H1 (cell line): Measurements from ENCODE around the gene TMEM106C. TPM values are rescaled to one million over a fixed set of nuclear protein-coding genes. Genes with fewer than 3 reads are reported as not detected.

Source experiments
- CTCF ChIA-PET: fragments of 300-600 bp; sonication (Branson Sonifier 250); formaldehyde crosslinking; loops from one replicate; lab custom pipeline; 2021; ENCODE audit not compliant: partially characterized antibody; lab: Charles Lee
- POLR2A ChIA-PET: fragments of 300-600 bp; sonication (Branson Sonifier 250); formaldehyde crosslinking; loops from one replicate; lab custom pipeline; 2021; ENCODE audit warnings: inconsistent platforms; ENCODE audit not compliant: partially characterized antibody; lab: Charles Lee
- DNase-seq, 2 experiments: peaks; one replicate each; pipeline versions ENCODE4 v3.0.0 to v3.0.0-alpha.2; 2010 to 2022; ENCODE audit warnings: low spot score in 2 of 2, low read depth in 1 of 2, mixed read lengths in 1 of 2
- FAIRE-seq: peaks from 2 replicates; lab custom pipeline; 2011; peaks lifted over from hg19 to GRCh38; lab: Jason Lieb, UNC
- H2AFZ ChIP-seq: 2 replicates; pipeline ENCODE4 v1.8.1; 2012; ENCODE audit warnings: low read length, inconsistent platforms
- H2AK5ac ChIP-seq: 2 replicates; pipeline ENCODE4 v1.6.1; 2013; ENCODE audit warnings: low read depth, low read length
- H2BK120ac ChIP-seq: replicated peaks from 2 replicates; pipeline ENCODE3; 2013; ENCODE audit warnings: low read depth, low read length, inconsistent platforms
- H2BK12ac ChIP-seq: 2 replicates; pipeline ENCODE4 v1.6.1; 2013; ENCODE audit warnings: low read depth, low read length
- H2BK15ac ChIP-seq: 2 replicates; pipeline ENCODE4 v1.6.1; 2013; ENCODE audit warnings: low read length
- H2BK20ac ChIP-seq: 2 replicates; pipeline ENCODE4 v1.6.1; 2013; ENCODE audit warnings: low read length
- H2BK5ac ChIP-seq: 2 replicates; pipeline ENCODE4 v1.6.1; 2013; ENCODE audit warnings: low read depth, low read length
- H3K14ac ChIP-seq: 2 replicates; pipeline ENCODE4 v1.6.1; 2013; ENCODE audit warnings: inconsistent platforms; ENCODE audit not compliant: insufficient read length
- H3K18ac ChIP-seq: 2 replicates; pipeline ENCODE4 v1.6.1; 2013; ENCODE audit warnings: low read length; ENCODE audit errors: extremely low read depth
- H3K23ac ChIP-seq: 2 replicates; pipeline ENCODE4 v1.6.1; 2013; ENCODE audit warnings: inconsistent platforms; ENCODE audit not compliant: insufficient read length
- H3K23me2 ChIP-seq: 2 replicates; pipeline ENCODE4 v1.6.1; 2013; ENCODE audit warnings: low read depth, low read length
- H3K27ac ChIP-seq: 2 replicates; pipeline ENCODE4 v1.6.1; 2011; ENCODE audit warnings: low read depth, low read length, inconsistent platforms
- H3K27me3 ChIP-seq, 4 experiments: replicated peaks in 1 of 4; 1 replicate in 1 of 4; 2 replicates in 3 of 4; pipeline versions ENCODE4 v1.6.1 to v1.8.1; 2011 to 2013; ENCODE audit warnings: low read length in 3 of 4, mild to moderate bottlenecking in 3 of 4, inconsistent platforms in 2 of 4, mixed read lengths in 2 of 4, moderate library complexity in 1 of 4; ENCODE audit not compliant: control insufficient read depth in 3 of 4, insufficient read depth in 3 of 4; ENCODE audit errors: extremely low read depth in 1 of 4
- H3K36me3 ChIP-seq, 4 experiments: 2 replicates each; pipeline versions ENCODE4 v1.6.1 to v1.8.1; 2011 to 2013; ENCODE audit warnings: mild to moderate bottlenecking in 4 of 4, low read length in 3 of 4, moderate library complexity in 2 of 4, control low read depth in 1 of 4, inconsistent platforms in 1 of 4; ENCODE audit not compliant: insufficient read depth in 4 of 4, control insufficient read depth in 2 of 4
- H3K4ac ChIP-seq: replicated peaks from 2 replicates; pipeline ENCODE3; 2013; ENCODE audit warnings: low read length, low read depth, mixed read lengths, inconsistent platforms; ENCODE audit not compliant: insufficient read length
- H3K4me1 ChIP-seq, 4 experiments: replicated peaks in 1 of 4; 1 replicate in 1 of 4; 2 replicates in 3 of 4; pipeline versions ENCODE4 v1.6.1 to v1.8.1; 2011 to 2013; ENCODE audit warnings: low read length in 3 of 4, inconsistent platforms in 2 of 4, mixed read lengths in 1 of 4; ENCODE audit not compliant: insufficient read depth in 4 of 4, control insufficient read depth in 3 of 4
- H3K4me2 ChIP-seq, 2 experiments: 2 replicates each; pipeline versions ENCODE4 v1.6.1 to v1.8.1; 2011 to 2013; ENCODE audit warnings: low read depth in 2 of 2, low read length in 2 of 2, control low read depth in 1 of 2, inconsistent platforms in 1 of 2, mild to moderate bottlenecking in 1 of 2; ENCODE audit not compliant: insufficient read depth in 1 of 2
- H3K4me3 ChIP-seq, 4 experiments: fragments of 200-600, 300-600 bp in 1 of 4; sonication (generic), shearing (Covaris generic), sonication (Bioruptor Twin) in 1 of 4; 2 replicates each; pipeline versions ENCODE4 v1.5.1 to v1.8.1; 2011 to 2016; ENCODE audit warnings: low read length in 4 of 4, low read depth in 3 of 4, control low read depth in 2 of 4, inconsistent platforms in 2 of 4, mild to moderate bottlenecking in 2 of 4, mixed read lengths in 1 of 4, moderate library complexity in 1 of 4; ENCODE audit not compliant: insufficient read depth in 2 of 4; ENCODE audit errors: extremely low read depth in 1 of 4
- H3K56ac ChIP-seq: replicated peaks from 2 replicates; pipeline ENCODE3; 2013; ENCODE audit warnings: low read depth, mild to moderate bottlenecking, mixed read lengths, low read length, inconsistent platforms; ENCODE audit not compliant: insufficient read length
- H3K79me1 ChIP-seq: 2 replicates; pipeline ENCODE4 v1.6.1; 2013; ENCODE audit warnings: low read depth, low read length, control low read depth
- H3K79me2 ChIP-seq, 2 experiments: 2 replicates each; pipeline versions ENCODE4 v1.6.1 to v1.8.1; 2012 to 2013; ENCODE audit warnings: low read length in 2 of 2, mild to moderate bottlenecking in 2 of 2, inconsistent platforms in 1 of 2; ENCODE audit not compliant: insufficient read depth in 2 of 2, control insufficient read depth in 1 of 2
- H3K9ac ChIP-seq, 4 experiments: replicated peaks in 1 of 4; 1 replicate in 1 of 4; 2 replicates in 3 of 4; pipeline versions ENCODE4 v1.6.1 to v1.8.1; 2011 to 2013; ENCODE audit warnings: low read depth in 3 of 4, low read length in 3 of 4, control low read depth in 2 of 4, mild to moderate bottlenecking in 2 of 4, moderate library complexity in 2 of 4, inconsistent platforms in 1 of 4; ENCODE audit errors: extremely low read depth in 1 of 4
- H3K9me3 ChIP-seq, 2 experiments: 2 replicates each; pipeline versions ENCODE4 v1.6.1 to v1.8.1; 2012 to 2013; ENCODE audit warnings: mild to moderate bottlenecking in 2 of 2, moderate library complexity in 2 of 2, control low read depth in 1 of 2, inconsistent platforms in 1 of 2, low read depth in 1 of 2, low read length in 1 of 2, mixed read lengths in 1 of 2; ENCODE audit not compliant: insufficient read depth in 2 of 2
- H4K20me1 ChIP-seq, 2 experiments: replicated peaks in 1 of 2; 2 replicates each; pipeline versions ENCODE3 to v1.8.1; 2011 to 2013; ENCODE audit warnings: inconsistent platforms in 2 of 2, low read length in 2 of 2, mild to moderate bottlenecking in 1 of 2; ENCODE audit not compliant: insufficient read depth in 2 of 2, control insufficient read depth in 1 of 2
- H4K5ac ChIP-seq: 2 replicates; pipeline ENCODE4 v1.6.1; 2013; ENCODE audit warnings: low read length, low read depth, mixed read lengths, inconsistent platforms; ENCODE audit not compliant: insufficient read length
- H4K8ac ChIP-seq: 2 replicates; pipeline ENCODE4 v1.8.0; 2013; ENCODE audit warnings: mild to moderate bottlenecking, moderate library complexity, low read length, inconsistent platforms; ENCODE audit not compliant: insufficient read depth; ENCODE audit errors: extremely low read depth
- H4K91ac ChIP-seq: replicated peaks from 2 replicates; pipeline ENCODE3; 2013; ENCODE audit warnings: low read length, mixed read lengths, inconsistent platforms; ENCODE audit not compliant: insufficient read length
- ASH2L ChIP-seq: fragments of 200-600, 300-600 bp; sonication (generic); IDR thresholded peaks from one replicate; pipeline ENCODE4 v1.7.1; 2017; ENCODE audit warnings: low read length
- RAD21 ChIP-seq, 2 experiments: IDR thresholded peaks in 1 of 2; conservative IDR thresholded peaks in 1 of 2; 2 replicates each; pipeline ENCODE4 v1.6.1; 2011; ENCODE audit warnings: low read depth in 2 of 2, low read length in 2 of 2, improper control_type of control experiment in 1 of 2, inconsistent platforms in 1 of 2, mild to moderate bottlenecking in 1 of 2, moderate library complexity in 1 of 2
- WGBS, 2 experiments: shearing (Covaris generic) in 1 of 2; methylation state at CpG; one replicate each; pipeline versions ENCODE4 v1.1.6 to v1.1.7; 2013 to 2015; ENCODE audit warnings: low lambda C conversion rate in 2 of 2, mixed read lengths in 2 of 2, inconsistent platforms in 1 of 2, low coverage in 1 of 2, missing lambda C conversion rate in 1 of 2; ENCODE audit not compliant: insufficient replicate concordance in 2 of 2, insufficient coverage in 1 of 2, insufficient read length in 1 of 2; ENCODE audit errors: extremely low coverage in 1 of 2, missing lambda C conversion rate in 1 of 2; 5-methylcytosine and 5-hydroxymethylcytosine counted together
- polyA plus RNA-seq, 7 experiments: library from polyadenylated mRNA; depleted of rRNA in 3 of 7; stranded (reverse) in 5 of 7; unstranded in 2 of 7; fragments of >200 nt in 5 of 7; fragments of 200-250 nt in 2 of 7; gene quantifications; 1 replicate in 5 of 7; 2 replicates in 1 of 7; 4 replicates in 1 of 7; pipeline versions ENCODE4 v1.2.1 to v1.2.3, GENCODE V29; 2011 to 2013; ENCODE audit warnings: missing spikeins in 2 of 7, mixed read lengths in 2 of 7
- total RNA-seq: library from RNA; stranded (reverse); fragmentation: NEBNext Ultra II Directional; extraction: Animal tissue kit (Norgen Biotek cat#: 25700); gene quantifications from 2 replicates; pipeline ENCODE4 v1.2.1, GENCODE V29; 2021
- TF ChIP-seq, protein P1 (sequence below), 3 experiments: IDR thresholded peaks; 1 replicate in 2 of 3; 2 replicates in 1 of 3; pipeline versions ENCODE4 v1.5.1 to v1.6.1; 2011; ENCODE audit warnings: low read length in 3 of 3, mild to moderate bottlenecking in 3 of 3, inconsistent platforms in 2 of 3, low read depth in 1 of 3, moderate library complexity in 1 of 3; ENCODE audit not compliant: insufficient read depth in 1 of 3; ENCODE audit errors: control extremely low read depth in 1 of 3

Gene TMEM106C
- total and polyA plus RNA-seq, 2 of the 8 experiments (the other 6 are each of a cell fraction or from before 2014, with no cell fraction given), result 36.6 to 45.3 TPM

DNA sequence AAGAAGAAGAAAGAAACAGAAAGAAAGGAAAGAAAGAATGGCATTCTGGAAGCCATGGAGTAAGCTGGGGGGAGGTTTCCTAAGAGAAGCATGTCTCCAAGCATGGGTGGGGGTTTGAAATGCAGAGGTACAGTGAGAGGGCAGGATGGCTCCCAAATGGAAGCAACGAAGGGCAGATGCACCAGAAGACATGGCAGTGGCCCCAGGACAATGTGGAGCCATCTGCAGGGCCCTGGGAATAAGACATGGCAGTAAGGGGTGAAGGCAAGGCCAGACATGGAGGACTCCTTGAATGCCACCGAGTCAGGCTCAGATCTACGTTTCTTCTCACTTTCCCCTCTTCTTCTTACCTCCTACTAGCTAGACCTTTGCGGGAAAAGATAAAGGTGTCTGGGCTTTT lies 45.6 kb downstream of the TMEM106C start:
- no peak for FAIRE-seq
- H3K79me2 ChIP-seq, result no peaks in the 10 kb centered on the region
- no peak overlapping the region for H2AFZ ChIP-seq
- H4K91ac ChIP-seq, result no peak overlapping the region
- CTCF ChIA-PET, result interaction anchor here (0.7 to 1.8 kb wide), 6 partner anchors 8 to 111 kb away, joined by 3 to 5 read pairs (median 3); no protein-coding TSS in a partner anchor
- H4K5ac ChIP-seq, result no peak overlapping the region
- no peak overlapping the region for H3K56ac ChIP-seq
- TF ChIP-seq, protein P1, sequence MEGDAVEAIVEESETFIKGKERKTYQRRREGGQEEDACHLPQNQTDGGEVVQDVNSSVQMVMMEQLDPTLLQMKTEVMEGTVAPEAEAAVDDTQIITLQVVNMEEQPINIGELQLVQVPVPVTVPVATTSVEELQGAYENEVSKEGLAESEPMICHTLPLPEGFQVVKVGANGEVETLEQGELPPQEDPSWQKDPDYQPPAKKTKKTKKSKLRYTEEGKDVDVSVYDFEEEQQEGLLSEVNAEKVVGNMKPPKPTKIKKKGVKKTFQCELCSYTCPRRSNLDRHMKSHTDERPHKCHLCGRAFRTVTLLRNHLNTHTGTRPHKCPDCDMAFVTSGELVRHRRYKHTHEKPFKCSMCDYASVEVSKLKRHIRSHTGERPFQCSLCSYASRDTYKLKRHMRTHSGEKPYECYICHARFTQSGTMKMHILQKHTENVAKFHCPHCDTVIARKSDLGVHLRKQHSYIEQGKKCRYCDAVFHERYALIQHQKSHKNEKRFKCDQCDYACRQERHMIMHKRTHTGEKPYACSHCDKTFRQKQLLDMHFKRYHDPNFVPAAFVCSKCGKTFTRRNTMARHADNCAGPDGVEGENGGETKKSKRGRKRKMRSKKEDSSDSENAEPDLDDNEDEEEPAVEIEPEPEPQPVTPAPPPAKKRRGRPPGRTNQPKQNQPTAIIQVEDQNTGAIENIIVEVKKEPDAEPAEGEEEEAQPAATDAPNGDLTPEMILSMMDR (IDR thresholded peaks at IDR 0.05; ENCODE audit: control extremely low read depth in 1 of 3, insufficient read depth in 1 of 3, low read depth in 1 of 3, low read length in 3 of 3), result peak; percentile 10 to 25 (median 24); a peak in 3 of 4 replicates
- TF ChIP-seq ASH2L (no peak), RAD21 (IDR thresholded peaks at IDR 0.05 in 1 of 2, conservative IDR thresholded peaks at IDR 0.05 in 1 of 2; ENCODE audit: low read depth in 2 of 2, low read length in 2 of 2) (peak in 1 of 2 experiments; percentile 17; a peak in 1 of 4 replicates)
- no peak overlapping the region for H3K9ac ChIP-seq
- no peak overlapping the region for H2BK20ac ChIP-seq
- H3K4me3 ChIP-seq, result no peak overlapping the region
- DNase-seq, result no peak
- no peak overlapping the region for H3K14ac ChIP-seq
- WGBS, 2 experiments, result 77% methylated on average over 4 of the region's 4 CpGs; no CpG with 5 or more reads in 1 of the 2 experiments
- POLR2A ChIA-PET, result interaction anchor here (0.7 kb wide), 1 partner anchor 110 kb away, joined by 3 read pairs; no protein-coding TSS in a partner anchor
- H4K20me1 ChIP-seq, result peaks cover 0 to 7% of the 10 kb centered on the region in 2 experiments
- no peaks in the 10 kb centered on the region for H3K9me3 ChIP-seq
- H3K18ac ChIP-seq, result no peak overlapping the region
- H3K4me2 ChIP-seq, result no peak overlapping the region
- H3K79me1 ChIP-seq, result no peaks in the 10 kb centered on the region
- no peak overlapping the region for H3K27ac ChIP-seq
- peaks cover 0 to 14% (median 5%) of the 10 kb centered on the region in 4 experiments; a peak in 5 of 7 replicates for H3K4me1 ChIP-seq
- no peak overlapping the region for H2AK5ac ChIP-seq
- H3K23me2 ChIP-seq, result peaks cover 11% of the 10 kb centered on the region
- no peak overlapping the region for H2BK120ac ChIP-seq
- no peak overlapping the region for H2BK15ac ChIP-seq
- no peak overlapping the region for H3K4ac ChIP-seq
- H4K8ac ChIP-seq, result no peak overlapping the region
- no peak overlapping the region for H2BK12ac ChIP-seq
- H3K27me3 ChIP-seq, result peaks cover 82 to 100% (median 96%) of the 10 kb centered on the region in 4 experiments
- H2BK5ac ChIP-seq, result no peak overlapping the region
- H3K36me3 ChIP-seq, result no peaks in the 10 kb centered on the region
- no peak overlapping the region for H3K23ac ChIP-seq
